CD4-positive, alpha-beta T cell treated with Interleukin-2 at 100 ng/mL for 4 hours (primary cell): ENCODE results near the gene TTLL8.

Source experiments
- DNase-seq: peaks from one replicate; pipeline ENCODE4 v3.0.0-alpha.2; 2020; ENCODE audit warnings: low spot score

Gene TTLL8

DNA sequence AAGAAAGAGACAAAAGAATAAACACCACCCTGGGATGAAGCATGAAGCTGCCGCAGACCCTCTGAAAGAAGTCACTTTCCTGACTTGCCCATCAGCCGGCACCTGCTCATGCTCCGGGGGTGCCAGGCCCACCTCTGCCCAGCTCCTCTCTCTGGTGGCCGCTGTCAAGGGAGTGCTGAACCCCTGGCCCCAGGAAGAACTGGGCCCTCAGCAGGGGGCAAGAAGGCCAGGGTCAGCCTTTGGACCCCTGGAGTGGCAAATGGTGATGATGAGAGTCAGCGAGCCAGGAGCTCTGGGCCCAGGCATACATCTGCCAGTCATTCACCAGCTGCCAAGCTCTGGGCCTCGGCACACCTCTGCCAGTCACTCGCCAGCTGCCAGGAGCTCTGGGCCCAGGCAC is 17.4 kb downstream of the TTLL8 start:
- DNase-seq: no peak

DNA sequence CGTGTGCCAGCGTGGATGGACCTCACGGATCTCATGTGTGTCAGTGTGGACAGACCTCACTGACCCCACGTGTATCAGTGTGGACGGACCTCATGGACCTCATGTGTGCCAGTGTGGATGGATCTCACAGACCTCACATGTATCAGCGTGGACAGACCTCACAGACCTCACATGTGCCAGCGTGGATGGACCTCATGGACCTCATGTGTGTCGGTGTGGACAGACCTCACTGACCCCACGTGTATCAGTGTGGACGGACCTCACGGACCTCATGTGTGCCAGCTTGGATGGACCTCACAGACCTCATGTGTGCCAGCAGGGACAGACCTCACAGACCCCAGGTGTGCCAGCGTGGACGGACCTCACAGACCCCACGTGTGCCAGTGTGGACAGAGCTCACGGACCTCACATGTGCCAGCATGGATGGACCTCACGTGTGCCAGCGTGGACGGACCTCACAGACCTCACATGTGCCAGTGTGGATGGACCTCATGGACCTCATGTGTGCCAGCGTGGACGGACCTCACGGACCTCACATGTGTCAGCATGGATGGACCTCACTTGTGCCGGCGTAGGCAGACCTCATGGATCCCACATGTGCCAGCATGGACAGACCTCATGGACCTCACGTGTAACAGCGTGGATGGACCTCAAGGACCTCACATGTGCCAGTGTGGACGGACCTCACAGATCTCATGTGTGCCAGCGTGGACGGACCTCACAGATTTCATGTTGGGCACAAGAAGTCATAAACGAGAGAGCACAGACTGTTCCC is 18.2 kb downstream of the TTLL8 start:
- no peak for DNase-seq

DNA sequence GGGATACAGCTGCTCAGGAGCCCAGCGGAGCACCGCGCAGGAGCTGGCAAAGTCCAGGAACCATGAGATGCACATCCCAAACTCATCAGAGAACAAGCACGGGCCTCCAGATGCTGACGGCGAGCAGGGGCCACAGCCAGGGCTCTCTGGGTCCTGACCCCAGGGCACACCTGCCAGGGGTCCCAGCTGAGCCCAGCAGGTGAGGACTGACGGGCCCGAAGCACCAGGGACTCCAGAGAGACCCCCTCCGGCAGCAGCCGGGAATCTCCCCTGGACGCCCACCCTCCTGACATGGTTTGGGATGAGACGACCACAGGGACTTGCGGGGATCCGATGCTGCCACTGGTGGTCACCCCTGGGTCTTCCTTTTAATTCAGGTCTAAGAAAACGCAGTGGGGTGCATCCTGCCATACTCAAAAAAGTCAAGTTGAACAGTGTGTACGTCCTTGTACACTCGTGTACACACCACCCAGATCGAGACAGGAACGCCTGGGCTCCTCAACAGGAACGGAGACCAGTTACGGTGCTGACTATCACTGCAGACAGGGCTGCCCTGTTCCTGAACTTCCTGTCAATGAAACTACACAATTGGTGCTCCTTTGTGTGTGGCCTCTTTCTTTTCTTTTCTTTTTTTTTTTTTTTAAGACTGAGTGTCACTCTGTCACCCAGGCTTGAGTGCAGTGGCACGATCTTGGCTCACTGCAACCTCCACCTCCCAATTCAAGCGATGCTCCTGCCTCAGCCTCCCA is 21.9 kb downstream of the TTLL8 start:
- no peak for DNase-seq

DNA sequence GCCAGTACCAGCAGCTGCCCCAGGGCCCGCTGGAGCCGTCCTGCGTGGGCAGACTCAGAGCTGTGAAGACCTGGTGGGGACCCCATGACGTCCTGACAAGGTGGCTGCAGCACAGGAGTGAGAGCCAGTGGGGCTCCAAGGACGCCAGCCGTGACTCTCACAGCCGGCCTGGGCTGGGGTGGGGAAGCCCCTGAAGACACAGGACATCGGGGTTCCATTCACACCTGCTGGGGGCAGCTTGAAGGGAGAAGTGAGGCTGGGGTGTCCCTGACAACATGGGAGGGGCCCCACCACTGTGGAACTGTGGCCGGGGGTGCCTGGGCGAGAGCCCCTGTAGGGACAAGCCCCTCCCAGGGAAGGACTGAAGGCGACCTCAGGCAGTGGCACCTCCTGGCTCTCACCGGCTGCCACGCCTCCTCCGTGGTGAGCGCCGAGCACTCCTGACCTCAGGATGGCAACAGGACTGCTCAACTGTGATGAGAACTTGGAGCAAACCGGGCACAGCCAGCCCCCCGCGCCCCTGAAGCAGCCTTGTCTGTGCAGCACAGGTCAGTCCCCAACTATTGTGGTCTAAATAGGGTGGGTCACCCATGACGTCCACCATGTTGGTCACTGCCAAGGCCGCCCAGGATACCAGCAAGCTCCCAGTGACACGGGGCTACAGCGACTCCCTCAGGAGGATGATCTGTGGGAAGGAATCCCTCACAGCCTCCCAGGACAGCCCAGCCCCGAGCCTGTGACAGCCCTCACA is 22.8 kb downstream of the TTLL8 start:
- no peak for DNase-seq

DNA sequence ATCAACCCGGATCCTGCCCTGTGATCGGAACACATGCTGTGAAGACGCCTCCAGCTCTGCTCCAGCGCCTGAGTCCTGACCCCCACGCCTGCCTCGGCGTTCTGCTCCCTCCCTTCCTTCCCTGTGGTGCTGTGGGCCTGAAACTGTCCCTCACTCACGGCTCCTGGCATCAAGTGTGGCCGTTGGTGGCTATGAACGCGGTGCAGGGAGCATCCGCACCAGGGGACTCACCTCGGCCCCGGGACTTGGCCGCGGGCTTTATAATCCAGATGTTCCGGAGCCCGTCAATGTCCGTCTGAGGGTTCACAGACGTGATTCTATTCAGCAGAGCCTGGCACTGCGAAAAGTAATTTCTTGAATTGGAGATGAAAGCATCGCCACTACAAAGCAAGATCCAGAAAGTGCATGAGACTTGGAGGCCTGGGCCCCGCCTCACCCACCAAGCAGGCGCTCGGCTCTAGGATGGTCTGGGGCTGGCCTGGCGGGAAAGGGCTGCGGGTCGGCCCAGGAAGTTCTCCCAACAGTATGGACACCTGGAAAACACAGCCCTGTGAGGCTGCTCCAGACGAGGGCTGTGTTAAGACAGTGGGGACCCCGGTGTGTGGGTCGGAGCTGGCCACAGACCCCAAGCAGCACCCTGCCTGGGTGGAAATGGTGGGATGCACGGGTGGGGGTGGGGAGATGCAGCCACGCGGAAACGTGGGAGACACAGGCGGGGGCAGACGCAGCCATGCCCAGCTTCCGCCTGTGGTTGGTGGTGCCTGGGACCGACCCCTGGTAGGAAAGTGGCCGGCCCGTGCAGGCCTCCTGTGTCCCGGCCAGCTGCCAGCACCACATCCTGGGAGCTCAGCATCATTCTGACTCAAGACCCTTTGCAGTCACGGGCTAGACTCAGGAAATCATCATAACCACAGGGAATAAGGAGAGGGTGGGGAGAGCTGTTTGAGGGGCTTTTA is 23.7 kb downstream of the TTLL8 start:
- DNase-seq: no peak

DNA sequence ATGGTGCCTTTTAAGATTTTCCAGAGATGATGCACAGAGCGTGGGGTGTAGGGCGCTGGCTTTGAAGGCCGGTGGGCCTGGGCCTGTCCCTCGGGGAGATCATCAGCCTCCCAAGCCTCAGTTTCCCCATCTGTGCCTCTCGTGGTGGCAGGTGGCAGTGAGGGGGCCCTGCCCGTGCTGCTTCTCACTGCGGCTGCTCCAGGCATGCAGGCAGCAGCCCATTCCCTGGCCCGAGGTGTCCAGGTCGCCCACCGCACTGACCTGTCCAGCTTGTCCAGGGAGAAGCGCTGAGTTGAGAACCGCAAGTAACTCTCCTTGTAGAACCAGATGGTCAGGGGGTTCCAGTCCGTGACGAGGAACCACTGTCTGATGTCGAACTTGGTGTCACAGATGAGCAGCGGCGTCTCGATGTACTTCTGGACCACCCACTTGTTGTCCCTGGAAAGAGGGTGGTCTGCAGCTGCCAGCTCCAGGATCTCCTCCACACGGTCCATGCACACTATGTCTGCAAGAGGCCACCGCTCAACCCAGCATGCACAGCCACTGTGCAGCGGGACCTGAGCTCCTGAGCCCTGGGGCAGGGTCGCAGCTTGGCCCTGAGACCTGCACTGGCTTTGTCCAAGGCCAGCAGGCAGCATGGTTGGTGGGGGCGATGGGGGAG is 25.0 kb downstream of the TTLL8 start:
- DNase-seq: no peak

DNA sequence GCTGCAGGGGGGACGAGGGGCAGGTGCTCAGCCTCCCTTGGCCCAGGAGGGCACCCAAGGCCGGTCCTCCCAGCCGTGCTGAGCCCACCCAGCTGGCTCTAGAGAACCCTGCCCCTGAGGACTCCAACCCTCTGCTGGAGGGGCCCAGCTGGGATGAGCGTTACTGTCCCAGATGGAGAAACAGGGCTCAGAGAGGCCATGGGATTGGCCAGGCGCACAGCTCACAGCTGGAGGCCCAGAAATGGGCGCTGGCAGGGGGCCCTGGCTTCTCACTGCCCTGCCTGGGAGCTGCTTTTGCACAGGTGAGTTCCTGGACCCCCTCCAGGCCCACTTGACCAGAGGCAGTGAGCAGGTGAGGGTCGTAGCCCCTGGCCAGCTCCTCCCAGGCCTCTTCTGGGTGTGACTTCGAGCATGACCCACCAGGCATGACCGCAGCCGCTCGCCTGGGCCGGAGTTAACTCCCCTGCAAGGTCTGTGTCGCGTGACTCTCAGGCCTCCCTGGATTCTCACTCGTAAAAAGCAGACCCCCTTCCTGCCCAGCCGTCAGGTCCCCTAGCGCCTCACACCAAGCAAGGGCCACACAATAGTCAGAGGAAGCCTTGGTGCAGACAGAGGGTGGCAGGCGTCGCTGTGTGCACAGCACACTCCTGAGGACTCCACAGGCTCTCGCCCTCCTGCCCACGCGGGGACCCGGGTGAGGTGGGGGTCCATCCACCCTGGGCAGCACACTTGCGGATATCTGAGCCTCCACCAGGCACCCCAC is 25.8 kb downstream of the TTLL8 start:
- no peak for DNase-seq

DNA sequence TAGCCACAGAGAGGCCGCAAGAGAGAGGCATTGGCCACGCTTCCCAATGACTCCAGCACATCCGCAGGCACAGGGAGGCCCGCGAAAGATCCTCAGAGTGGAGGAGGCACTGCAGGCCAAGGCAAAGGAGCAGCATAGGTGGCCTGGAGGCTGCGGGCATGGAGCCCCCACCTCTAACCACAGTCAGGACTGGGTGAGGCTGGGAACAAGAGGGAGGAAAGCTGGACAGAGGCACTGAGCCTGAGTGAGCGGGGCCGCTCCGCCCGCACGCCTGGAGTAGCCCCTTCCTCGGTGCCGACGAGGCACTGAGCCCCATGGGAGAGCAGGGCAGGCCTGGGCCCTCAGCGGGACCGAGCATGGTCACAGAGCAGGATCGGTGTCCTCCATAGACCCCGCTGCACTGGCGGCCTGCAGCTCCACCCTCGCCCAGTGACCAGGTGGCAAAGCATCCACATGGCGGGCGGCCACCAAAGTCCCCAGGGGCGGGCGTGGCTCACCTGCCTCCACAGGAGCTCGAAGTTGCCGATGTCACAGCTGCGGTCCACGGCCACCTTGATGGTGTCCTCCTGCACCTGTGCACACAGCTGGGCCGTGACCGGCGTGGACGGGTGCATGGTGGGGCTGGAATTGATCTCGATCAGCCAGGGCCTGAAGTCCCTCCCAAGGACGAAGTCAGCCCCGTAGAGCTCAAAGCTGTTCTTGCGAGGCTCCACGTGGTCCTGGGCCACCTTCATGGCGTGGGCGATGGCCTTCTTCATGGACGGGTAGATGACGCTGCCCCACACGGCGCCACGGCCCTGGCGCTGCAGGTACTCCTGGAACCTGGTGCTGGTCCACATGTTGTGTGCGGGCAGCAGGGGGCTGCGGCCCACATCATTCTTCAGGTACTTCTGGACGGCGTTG is 26.7 kb downstream of the TTLL8 start:
- DNase-seq: no peak

DNA sequence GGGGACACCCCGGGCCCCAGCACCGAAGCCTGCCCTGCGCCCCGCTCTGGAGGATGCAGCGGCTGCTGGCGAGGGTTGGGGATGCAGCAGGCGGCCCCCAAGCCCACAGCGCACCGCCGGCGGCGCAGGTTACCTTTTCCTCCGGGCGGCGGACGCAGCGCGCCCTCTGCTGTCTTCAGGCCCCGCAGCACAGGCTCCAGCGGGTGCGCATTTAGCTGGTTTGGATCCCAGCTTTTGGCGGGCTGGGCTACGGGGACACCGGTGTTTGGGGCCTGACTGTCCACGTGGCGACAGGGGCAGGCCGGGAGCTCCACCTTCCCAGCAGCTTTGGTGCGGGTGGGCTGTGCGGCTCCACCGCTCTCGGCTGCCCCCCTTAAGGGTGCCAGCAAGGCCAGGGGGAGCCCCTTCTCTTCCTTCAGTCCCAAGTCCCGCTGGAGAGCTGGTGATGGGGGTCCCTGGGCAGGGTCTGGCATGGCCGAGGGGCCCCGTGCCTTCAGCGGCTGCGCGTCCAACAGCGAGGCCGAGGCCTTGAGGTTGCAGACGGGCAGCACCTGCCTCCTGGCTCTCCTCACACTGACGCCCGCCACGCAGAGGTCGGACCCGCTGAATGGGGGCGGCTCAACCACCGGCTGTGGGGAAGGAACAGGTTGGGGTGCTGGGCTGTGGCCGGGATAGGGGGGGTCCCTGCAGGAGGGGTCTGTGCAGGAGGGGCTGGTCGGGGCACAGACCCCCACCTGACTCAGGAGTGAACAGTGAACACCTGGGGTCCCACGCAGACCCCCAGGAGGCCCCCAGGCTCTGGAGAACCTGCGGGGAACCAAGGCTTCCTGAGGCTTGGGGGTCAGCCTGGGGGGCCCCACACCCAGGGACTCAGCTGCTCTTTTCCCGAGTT is 27.6 kb downstream of the TTLL8 start:
- DNase-seq: peak; percentile 84

DNA sequence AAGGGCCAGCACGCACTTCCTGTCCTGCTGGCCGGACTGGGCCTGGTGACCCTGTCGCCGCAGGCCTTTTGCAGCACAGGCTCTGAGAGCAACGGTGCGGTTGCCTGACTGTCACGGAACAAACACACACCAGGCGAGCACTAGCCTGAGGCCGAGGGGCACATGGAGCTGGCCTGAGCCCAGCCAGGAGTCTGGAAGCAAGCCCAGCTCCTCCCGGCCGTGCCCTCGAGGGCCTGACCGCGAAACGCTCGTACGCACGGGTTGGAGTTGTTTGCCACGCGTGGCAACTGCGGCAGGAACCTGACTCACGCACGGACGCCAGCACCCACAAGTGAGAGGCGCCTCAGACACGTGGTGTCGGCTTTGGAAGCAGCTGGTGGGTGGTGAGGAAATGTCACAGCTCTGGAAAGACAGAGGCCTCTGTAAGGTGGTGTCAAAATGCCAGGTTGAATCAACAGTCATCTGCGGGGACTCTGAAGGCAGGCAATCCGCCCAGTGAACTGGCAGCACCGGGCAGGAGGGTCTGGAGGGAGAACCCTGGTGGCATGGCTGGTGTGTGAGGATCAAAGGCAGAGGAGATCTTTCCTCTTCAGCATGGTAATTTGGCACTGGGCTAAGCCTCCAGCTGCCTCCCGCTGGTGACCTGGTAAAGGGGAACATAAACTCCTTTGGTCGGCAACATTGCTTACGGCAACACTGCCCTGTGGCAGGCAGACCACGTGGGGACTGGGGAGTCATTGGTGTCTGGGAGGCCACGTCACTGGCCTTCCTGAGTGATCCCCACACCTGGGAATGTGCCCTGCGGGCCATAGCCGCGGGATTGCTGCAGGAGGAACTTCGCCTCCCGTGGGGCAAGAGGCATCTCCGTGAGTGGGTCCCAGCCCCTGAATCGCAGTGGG is 30.2 kb downstream of the TTLL8 start:
- peak; percentile 61 for DNase-seq

DNA sequence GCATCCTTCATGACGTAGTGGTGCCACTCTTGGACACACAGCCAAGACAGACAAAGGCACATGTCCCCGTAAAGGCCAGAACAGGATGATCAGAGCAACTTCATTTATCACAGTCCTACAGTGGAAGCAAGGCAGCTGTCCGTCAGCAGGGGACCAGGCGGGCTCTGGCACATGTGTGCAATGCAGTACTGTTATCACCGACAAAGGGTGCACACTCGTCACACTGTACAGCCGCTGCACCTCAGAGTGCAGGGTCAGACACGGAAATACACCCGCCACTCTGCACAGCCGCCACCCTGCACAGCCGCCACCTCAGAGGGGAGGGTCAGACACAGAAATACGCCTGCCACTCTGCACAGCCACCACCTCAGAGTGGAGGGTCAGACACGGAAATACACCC is 32.1 kb downstream of the TTLL8 start:
- no peak for DNase-seq

DNA sequence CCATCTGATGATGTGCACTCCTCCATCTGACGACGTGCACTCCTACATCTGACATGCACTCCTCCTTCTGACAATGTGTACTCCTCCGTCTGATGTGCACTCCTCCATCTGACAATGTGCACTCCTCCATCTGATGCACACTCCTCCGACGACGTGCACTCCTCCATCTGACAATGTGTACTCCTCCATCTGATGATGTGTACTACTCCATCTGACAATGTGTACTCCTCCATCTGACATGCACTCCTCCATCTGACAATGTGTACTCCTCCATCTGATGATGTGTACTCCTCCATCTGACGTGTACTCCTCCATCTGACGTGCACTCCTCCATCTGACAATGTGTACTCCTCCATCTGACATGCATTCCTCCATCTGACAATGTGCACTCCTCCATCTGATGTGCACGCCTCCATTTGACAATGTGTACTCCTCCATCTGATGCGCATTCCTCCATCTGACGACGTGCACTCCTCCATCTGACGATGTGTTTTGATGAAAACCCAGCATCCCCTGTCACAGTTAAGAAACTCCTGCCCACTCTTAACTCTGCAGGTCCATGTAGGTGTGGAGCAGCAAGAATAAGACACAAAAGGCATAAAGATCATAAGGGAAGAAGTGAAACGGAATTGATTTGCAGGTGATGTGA is 35.8 kb downstream of the TTLL8 start:
- DNase-seq: no peak

DNA sequence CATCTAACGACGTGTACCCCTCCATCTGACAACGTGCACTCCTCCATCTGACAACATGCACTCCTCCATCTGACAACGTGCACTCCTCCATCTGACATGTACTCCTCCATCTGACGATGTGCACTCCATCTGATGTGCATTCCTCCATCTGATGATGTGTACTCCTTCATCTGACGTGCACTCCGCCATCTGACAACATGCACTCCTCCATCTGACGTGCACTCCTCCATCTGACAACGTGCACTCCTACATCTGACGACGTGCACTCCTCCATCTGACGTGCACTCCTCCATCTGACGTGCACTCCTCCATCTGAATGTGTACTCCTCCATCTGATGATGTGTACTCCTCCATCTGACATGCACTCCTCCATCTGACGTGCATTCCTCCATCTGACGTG is 37.5 kb downstream of the TTLL8 start:
- no peak for DNase-seq

DNA sequence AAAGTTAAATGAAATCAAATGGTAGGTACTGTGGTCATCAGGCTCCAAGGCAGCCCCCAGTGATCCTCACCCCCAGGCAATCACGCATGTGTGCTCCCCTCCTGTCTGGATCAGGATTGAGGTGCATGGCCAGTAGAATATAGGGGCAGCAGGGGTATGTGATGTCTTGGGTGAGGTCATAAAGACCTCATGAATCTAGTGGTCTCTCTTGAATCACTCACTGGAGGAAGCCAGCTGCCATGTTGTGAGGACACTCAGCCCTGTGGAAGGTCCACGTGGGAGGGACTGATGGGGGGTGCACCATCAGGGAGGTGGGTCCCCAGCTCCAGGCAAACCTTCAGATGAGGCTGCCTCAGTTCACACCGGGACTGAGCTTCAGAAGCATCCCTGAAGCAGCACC is 38.8 kb downstream of the TTLL8 start:
- no peak for DNase-seq

DNA sequence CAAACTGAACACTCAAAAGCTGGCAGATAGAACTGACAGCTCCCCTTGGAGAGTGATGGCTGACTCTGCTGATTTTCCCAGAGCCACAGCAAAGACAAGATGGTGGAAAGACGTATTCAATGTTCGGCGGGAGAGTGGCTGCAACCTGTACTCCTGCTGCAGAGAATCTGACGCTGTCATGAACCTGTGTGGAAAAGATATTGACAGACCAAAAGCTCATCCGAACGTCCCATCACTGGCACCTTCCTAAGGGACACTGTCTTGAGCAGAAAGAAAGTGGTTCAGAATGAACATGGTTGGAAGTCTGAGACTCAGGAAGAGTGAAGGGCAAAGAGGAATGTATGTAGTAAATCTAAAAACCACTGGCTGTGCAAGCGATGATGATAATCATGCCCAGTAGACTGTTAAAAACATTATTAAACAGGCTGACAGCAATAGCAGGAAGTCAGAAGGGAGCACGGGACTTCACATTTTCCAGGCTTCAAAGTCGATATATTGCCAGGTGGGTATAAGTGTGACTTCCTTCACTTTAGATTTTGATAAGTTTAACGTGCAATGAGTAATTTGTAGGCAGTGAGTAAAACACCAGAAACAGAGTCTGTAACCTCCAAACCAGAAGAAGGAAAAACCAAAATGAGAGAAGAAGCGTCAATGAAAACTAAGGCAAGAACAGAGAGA is 39.4 kb downstream of the TTLL8 start:
- peak; percentile 67 for DNase-seq

DNA sequence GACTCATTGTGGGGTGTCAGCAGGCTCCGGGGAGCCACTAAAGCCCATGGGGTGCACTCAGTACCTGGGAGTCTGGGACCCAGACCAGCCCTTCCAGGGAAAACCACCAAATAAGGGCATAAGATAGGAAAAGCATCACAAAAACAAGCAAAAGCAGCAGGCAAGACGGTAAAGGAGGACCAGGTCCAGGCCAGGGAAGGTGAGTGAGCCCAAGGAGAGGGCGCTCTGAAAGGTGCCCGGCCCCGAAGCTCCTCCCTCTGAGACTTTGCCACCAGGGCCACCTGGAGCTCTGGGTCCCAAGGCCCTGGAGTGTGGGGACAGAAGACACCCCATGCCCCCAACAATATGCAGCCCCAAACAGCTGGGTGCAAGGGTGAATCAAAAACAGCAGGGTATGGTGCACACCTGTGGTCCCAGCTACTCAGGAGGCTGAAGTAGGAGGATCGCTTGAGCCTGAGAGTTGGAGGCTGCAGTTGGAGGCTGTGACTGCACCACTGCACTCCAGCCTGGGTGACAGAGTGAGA is 40.3 kb downstream of the TTLL8 start:
- DNase-seq: no peak
